Measurements from ENCODE around the gene CLDN19. TPM values are rescaled to one million over a fixed set of nuclear protein-coding genes. Genes with fewer than 3 reads are reported as not detected.

The CLDN19 gene
- not detected in 2 replicates for total RNA-seq (2014; rRNA removed; shearing (Covaris generic))
- not detected in 2 replicates for polyA plus RNA-seq (2015; cell fraction: cytosol; rRNA removed)
- polyA plus RNA-seq (2015; cell fraction: nucleus; rRNA removed): not detected in 2 replicates

GRCh38 chr1:42739753-42740700 is at the start of gene CLDN19:
Gene CLDN19 (minus strand): TSS chr1:42740236. CDS start chr1:42740063, 173 bp downstream.
- in situ Hi-C loops (cut with HindIII; ENCODE audit: low pct_unique_long_range_greater_than_20kb, low sequenced_read_pairs): no loop called here
- DNase-seq (ENCODE audit: low read depth, low spot score): no peak

- DNase-seq (ENCODE audit: low read depth, low spot score): no peak
- in situ Hi-C loops (cut with HindIII; ENCODE audit: low pct_unique_long_range_greater_than_20kb, low sequenced_read_pairs): no loop called here
Measured at GRCh38 chr1:42788021-42788420, 48.0 kb upstream of the CLDN19 start.

GRCh38 chr1:42786097-42786496 is 46.1 kb upstream of the CLDN19 start:
- in situ Hi-C loops (cut with HindIII; ENCODE audit: low pct_unique_long_range_greater_than_20kb, low sequenced_read_pairs): no loop called here
- no peak for DNase-seq (ENCODE audit: low read depth, low spot score)

GRCh38 chr1:42784946-42785693 is 45.1 kb upstream of the CLDN19 start, which contains the start of gene TMEM269:
Gene TMEM269 (plus strand): TSS chr1:42784991. CDS start chr1:42789894, 4,903 bp downstream.
- in situ Hi-C loops (cut with HindIII; ENCODE audit: low pct_unique_long_range_greater_than_20kb, low sequenced_read_pairs): no loop called here
- no peak for DNase-seq (ENCODE audit: low read depth, low spot score)

GRCh38 chr1:42784547-42784945 is 44.5 kb upstream of the CLDN19 start:
- in situ Hi-C loops (cut with HindIII; ENCODE audit: low pct_unique_long_range_greater_than_20kb, low sequenced_read_pairs): no loop called here

GRCh38 chr1:42783092-42783491 is 43.1 kb upstream of the CLDN19 start:
- in situ Hi-C loops (cut with HindIII; ENCODE audit: low pct_unique_long_range_greater_than_20kb, low sequenced_read_pairs): no loop called here
- no peak for DNase-seq (ENCODE audit: low read depth, low spot score)

More at GRCh38 chr1:42784547-42784945, 44.5 kb upstream of the CLDN19 start:
- no peak for DNase-seq (ENCODE audit: low read depth, low spot score)

GRCh38 chr1:42780176-42780575 is 40.1 kb upstream of the CLDN19 start:
- in situ Hi-C loops (cut with HindIII; ENCODE audit: low pct_unique_long_range_greater_than_20kb, low sequenced_read_pairs): no loop called here
- no peak for DNase-seq (ENCODE audit: low read depth, low spot score)

GRCh38 chr1:42779725-42780124 is 39.7 kb upstream of the CLDN19 start:
- in situ Hi-C loops (cut with HindIII; ENCODE audit: low pct_unique_long_range_greater_than_20kb, low sequenced_read_pairs): no loop called here
- no peak for DNase-seq (ENCODE audit: low read depth, low spot score)

GRCh38 chr1:42777852-42778251 is 37.8 kb upstream of the CLDN19 start:
- DNase-seq (ENCODE audit: low read depth, low spot score): peak; percentile 60
- in situ Hi-C loops (cut with HindIII; ENCODE audit: low pct_unique_long_range_greater_than_20kb, low sequenced_read_pairs): no loop called here

GRCh38 chr1:42776502-42776901 is 36.5 kb upstream of the CLDN19 start:
- in situ Hi-C loops (cut with HindIII; ENCODE audit: low pct_unique_long_range_greater_than_20kb, low sequenced_read_pairs): no loop called here
- DNase-seq (ENCODE audit: low read depth, low spot score): no peak

- DNase-seq (ENCODE audit: low read depth, low spot score): no peak
- in situ Hi-C loops (cut with HindIII; ENCODE audit: low pct_unique_long_range_greater_than_20kb, low sequenced_read_pairs): no loop called here
Measured at GRCh38 chr1:42774928-42775526, 35.0 kb upstream of the CLDN19 start.

GRCh38 chr1:42773420-42773819 is 33.4 kb upstream of the CLDN19 start:
- no peak for DNase-seq (ENCODE audit: low read depth, low spot score)
- in situ Hi-C loops (cut with HindIII; ENCODE audit: low pct_unique_long_range_greater_than_20kb, low sequenced_read_pairs): no loop called here

GRCh38 chr1:42769811-42770210 is 29.8 kb upstream of the CLDN19 start:
- in situ Hi-C loops (cut with HindIII; ENCODE audit: low pct_unique_long_range_greater_than_20kb, low sequenced_read_pairs): no loop called here
- no peak for DNase-seq (ENCODE audit: low read depth, low spot score)

- in situ Hi-C loops (cut with HindIII; ENCODE audit: low pct_unique_long_range_greater_than_20kb, low sequenced_read_pairs): no loop called here
- no peak for DNase-seq (ENCODE audit: low read depth, low spot score)
Measured at GRCh38 chr1:42768172-42768571, 28.1 kb upstream of the CLDN19 start.

GRCh38 chr1:42767510-42768000 is 27.5 kb upstream of the CLDN19 start:
- no peak for DNase-seq (ENCODE audit: low read depth, low spot score)
- in situ Hi-C loops (cut with HindIII; ENCODE audit: low pct_unique_long_range_greater_than_20kb, low sequenced_read_pairs): no loop called here

GRCh38 chr1:42766741-42767509 is 26.9 kb upstream of the CLDN19 start, which contains the start of the genes C1orf50 and P3H1:
Gene C1orf50 (plus strand): TSS chr1:42767249. CDS start chr1:42767312, 63 bp downstream.
Gene P3H1 (minus strand): TSS chr1:42767028. CDS start chr1:42766971, 57 bp downstream.
- DNase-seq (ENCODE audit: low read depth, low spot score): peak; percentile 98
- in situ Hi-C loops (cut with HindIII; ENCODE audit: low pct_unique_long_range_greater_than_20kb, low sequenced_read_pairs): no loop called here
